HG02840 (cell line): ENCODE results near the gene TH.
"Not testable (repeated sequence)": the region's sequence is repeated elsewhere in the genome, so short reads cannot be mapped to it uniquely, and the experiment has no call there.

Experiments used
- ATAC-seq: cut with Tn5 transposase; IDR thresholded peaks from one replicate; pipeline ENCODE4 v1.9.1; 2021; ENCODE audit warnings: mild to moderate bottlenecking, moderate library complexity, moderate number of reproducible peaks; ENCODE audit not compliant: unreplicated experiment, low FRiP score

The TH gene

DNA sequence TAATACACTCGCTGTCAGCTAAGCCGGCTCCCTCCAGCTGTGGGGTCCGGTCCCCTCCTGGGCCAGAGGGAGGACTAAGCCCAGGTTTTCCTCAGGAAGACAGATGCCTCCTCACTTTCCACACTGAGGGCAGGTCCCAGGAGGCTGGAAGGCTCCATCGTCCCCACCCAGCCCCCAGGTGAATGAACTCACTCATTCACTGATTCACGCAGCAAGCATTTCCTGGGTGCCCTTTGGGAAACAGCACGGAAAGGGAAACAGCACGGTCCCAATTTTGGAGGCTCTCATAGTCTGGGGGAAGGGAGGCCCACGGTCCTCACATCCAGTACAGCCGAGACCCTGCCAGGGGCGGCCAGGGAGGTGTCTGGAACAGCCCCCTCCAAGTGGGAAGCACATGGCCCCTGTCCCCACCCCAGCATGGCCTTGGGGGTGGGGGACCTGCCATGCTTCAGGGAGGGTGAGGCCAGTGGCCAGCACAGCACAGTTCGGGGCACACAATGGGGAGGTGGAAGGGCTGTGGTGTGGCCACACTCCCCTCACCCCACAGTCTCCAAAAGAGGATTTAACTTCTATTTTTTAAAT lies 9.3 kb upstream of the TH start:
- no peak for ATAC-seq

GRCh38 chr11:2180347-2180746 lies 8.7 kb upstream of the TH start:
- no peak for ATAC-seq

GRCh38 chr11:2179516-2179915 lies 7.9 kb upstream of the TH start:
- no peak for ATAC-seq

DNA sequence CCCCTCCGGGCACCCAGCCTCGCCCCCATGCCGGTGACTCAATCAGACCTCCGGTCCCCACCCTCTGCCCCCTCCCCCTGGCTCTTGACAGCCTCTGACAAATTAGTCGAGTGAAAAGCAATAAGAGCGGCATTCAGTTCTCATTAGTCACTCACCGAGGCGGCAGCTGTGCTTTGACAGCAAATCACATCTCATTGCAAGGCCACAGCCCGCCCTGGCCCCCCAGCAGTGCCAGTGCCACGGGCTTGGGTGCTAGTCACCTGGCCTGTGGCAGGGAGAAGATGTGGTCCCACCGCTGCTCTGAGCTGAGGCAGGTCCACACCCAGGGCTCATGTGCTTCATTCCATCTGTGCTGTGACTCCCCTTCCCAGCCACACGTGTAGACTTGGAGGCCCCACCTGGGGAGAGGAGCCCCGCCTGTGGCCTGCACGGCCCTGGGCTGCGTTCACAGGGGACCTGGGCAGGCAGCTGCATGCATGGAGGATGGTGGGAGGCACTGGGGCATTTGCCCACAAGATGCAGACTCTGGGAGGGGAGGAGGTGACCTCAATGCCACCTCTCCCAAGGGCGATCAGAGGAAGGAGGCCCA lies 7.4 kb upstream of the TH start:
- no peak for ATAC-seq

- not testable (repeated sequence) for ATAC-seq
These were observed 6.6 kb upstream of the TH start for GRCh38 chr11:2178055-2178773.

DNA sequence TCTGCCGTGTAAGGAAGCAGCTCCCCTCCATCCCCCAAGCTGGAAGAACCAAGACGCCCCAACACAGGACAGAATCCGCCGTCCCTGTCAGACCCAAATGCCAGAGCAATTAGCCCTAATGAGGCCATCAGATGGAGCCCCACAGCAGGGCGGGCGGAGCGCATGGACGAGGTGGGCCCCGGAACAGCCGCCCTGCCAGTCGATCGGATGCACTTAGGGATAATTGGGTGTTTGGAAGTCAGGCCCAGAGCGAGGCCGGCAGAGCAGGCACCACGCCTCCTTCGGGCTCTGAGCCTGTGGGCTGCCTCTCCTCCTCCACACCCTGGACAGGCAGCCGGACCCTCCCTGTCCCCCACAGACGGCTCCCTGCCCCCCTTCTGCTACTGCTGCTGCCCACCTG lies 5.5 kb upstream of the TH start:
- ATAC-seq, result no peak

DNA sequence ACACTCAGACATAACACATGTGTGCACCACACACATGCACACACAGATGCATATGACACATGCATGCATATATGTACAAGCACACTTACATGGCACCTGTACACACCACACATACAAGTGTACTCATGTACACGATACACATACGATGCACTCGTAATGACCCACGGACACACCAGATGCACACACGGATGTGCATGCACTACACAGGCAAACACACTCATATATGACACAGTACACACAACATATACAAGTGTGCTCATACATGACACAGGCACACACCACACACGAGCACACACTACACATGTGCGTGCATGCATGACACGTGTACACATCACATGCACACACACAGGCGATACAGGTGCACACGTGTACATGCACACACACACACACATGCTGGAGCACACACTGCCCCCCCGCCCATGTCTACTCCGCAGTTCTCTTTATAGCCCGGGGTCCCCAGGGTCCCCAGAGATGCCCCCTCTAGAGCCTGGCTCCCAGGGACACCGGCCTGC lies 4.8 kb upstream of the TH start:
- no peak for ATAC-seq

DNA sequence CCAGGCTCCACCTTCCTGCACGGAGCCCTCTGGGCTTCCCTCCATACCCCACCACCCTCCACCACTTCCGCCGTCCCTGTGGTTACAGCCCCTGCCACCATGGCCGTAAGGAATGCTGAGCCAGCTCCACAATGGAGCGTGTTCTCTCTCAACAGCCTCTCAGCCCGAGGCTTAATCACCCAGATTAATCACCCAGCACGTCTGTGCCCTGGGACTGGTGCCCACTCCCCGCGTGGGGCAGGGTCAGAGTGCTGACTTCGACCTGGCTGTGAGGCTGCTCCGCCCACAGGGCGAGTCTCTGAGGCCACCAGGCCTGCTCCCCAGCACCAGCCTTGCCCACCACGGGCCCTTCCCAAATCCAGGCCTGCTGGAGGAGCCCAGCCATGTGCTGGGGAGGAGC lies 4.0 kb upstream of the TH start:
- no peak for ATAC-seq

GRCh38 chr11:2174361-2174760 lies 2.7 kb upstream of the TH start:
- ATAC-seq, result no peak

DNA sequence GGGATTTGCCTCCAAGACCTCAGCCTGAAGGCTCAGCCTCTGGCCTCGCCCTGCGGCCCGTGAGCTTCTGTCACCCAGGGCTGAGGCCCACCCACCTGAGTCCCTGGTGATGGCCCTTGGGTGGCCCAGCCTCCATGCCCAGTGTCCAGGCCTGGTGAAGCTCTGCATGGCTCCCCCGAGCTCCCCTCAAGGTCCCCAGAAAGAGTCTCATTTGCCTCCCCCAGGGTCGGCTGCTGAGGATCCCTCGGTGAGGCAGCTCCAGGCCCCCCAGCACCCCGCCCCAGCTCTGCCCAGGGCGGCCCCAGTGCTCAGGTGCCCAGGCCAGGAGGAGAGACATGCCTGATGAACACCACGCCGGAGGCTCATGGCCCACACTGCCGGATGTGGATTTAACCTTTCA lies 2.1 kb upstream of the TH start:
- ATAC-seq, result no peak

DNA sequence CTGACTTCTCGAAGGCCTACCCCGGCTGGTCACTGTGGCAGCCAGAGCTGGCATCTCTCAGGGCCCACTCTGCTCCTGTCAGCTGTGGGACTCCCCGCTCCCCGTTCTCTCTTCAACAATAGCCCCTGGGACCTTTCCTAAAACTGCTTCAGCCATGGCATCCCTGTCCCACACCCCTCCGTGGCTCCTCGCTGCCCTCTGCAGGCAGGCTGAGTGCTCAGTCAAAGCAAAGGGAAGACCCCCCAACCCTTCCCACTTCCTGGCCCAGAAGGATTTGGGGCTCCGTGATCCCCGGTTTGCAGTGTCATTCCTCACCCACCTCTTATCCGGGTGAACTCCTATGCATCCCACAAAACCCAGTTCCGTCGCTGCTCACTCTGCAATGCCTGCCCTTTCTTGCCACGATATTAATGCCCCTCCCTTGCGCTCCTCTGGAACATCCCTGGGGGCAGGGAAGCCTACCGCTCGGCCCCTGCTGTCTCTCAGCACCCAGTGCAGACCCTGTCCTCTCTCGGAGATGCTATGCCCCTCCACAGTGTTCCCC lies 1.6 kb upstream of the TH start:
- no peak for ATAC-seq

DNA sequence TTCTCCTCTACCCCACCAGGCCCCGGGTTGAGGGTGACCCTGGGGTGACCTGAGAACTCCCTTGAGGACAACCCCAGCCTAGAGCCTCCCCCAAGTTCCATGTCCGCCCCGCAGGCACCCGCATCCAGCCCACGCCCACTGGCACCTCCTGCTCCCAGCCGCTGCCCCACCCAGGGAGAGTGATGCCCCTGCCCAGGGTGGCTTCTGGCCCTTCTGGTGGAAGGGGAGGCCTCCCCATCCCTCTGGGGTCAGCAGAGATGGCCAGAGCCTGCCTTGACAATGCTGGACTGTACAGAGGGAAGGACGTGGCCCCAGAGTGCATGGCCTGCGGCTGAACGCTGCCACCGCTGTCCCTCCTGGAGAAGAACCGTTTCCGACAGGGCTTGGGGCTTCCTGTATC lies 1.1 kb upstream of the TH start:
- no peak for ATAC-seq

DNA sequence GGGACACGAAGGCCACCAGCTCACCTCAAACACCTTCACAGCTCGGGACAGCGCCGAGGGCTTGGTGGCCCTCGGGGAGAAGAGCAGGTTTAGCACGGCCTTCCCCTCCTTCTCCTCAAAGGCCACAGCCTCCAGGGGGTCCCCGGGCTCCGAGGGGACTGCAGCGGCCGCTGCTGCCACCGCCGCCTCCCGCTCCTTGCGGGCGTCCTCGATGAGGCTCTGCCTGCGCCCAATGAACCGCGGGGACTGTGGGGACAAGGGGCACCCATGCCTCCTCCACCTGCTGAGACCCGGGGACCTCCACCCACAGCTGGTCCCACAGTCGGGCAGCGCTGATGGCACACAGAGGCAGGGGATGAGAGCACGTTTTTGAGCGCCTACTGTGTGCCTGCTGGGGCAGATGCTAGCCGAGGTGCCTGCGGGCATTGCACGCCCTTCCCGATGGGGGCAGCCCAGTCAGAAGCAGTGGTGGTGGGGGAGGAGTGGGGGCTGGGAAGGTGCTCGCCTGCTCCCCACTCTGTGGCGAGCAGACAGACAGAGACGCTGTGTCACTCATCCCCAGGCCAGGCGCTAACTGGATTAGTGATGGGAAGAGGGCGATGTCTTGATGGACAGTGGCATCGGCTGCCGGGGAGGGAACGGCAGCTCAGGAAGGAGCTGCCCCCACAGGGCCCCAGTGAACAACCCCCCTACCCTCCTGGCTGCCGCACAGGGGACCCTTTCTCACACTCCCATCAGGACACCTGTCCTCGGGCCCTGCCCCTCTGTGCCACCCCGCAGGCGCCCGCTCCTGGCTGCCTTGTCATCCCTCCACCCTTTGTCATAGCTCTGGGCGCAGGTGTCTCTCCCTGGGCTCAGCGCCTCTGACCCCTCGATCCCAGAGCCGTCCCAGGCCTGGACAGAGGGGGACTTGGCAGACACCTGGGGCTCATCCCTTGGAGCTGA lies 1.7 kb downstream of the TH start:
- ATAC-seq, result no peak

- no peak for ATAC-seq
These were observed 2.6 kb downstream of the TH start for GRCh38 chr11:2169005-2169378.

DNA sequence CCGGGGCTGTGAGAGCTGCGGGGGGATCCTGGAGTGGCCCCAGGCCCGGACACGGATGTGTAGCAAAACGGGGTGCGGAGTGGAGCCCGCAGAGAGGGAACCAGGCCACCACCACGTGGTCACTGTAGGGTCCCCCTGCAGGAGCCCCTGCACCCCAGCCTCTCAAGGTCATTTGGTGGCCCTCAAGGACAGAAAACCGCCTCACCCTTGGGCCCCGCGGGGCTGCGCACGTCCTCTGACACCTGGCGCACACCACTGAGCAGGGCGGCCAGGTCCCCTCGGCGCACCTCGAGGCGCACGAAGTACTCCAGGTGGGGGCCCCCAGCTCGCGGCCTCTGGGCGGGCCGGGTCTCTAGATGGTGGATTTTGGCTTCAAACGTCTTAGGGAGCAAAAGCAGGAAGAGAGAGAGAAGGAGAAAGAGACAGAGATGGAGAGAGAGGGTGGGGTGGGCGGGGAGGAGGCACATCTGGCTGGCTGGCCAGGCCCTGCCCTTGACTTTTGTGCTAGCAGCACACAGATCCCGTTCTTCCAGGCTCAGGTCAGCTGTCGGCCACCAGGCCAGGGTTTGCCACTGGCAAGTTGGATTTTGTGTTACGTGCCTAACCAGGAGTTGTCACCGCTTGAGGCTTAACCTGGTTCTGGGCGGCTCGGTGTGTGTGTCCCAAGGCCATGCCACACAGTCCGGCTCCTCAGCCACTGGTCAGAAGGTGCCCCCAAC lies 3.2 kb downstream of the TH start:
- no peak for ATAC-seq

DNA sequence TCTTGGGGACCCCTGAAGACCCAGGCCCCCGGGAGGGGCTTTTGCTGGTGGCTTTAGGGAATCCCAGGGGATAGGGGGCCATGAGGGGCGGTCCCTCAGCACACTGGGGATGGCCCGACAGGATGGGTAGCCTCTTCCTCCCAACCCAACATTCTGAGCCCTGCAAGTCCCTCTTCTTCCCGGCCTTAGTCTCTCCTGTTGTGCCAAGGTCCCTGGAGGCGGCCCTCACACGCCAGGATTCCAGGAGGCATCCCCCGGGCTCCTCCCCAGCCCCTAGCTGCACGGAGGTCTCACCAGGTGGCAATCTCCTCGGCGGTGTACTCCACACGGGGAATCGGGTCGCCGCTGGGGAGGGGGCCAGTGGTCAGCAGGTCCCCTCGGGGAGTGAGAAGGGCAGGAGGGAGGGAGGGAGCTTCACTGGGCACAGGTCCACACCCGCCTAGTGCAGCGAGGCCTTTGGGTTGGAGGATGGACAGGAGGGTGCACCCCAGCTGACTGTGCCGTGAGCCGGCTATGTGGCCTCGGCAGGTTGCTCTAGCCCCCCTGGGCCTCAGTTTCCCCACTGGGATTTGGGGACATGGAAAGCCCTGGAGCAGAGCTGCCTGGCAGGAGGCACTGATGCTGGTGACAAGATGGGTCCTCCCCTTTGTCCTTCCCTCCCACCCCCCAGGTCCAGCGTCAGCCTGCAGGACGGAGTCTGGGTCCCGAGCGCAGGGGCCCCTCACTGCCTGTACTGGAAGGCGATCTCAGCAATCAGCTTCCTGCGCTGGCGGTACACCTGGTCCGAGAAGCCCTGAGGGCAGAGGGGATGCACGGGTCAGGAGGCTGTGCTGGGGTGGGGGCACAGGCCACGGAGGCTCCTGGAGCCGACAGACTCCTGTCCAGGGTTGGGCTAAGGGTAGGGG lies 4.2 kb downstream of the TH start:
- no peak for ATAC-seq

DNA sequence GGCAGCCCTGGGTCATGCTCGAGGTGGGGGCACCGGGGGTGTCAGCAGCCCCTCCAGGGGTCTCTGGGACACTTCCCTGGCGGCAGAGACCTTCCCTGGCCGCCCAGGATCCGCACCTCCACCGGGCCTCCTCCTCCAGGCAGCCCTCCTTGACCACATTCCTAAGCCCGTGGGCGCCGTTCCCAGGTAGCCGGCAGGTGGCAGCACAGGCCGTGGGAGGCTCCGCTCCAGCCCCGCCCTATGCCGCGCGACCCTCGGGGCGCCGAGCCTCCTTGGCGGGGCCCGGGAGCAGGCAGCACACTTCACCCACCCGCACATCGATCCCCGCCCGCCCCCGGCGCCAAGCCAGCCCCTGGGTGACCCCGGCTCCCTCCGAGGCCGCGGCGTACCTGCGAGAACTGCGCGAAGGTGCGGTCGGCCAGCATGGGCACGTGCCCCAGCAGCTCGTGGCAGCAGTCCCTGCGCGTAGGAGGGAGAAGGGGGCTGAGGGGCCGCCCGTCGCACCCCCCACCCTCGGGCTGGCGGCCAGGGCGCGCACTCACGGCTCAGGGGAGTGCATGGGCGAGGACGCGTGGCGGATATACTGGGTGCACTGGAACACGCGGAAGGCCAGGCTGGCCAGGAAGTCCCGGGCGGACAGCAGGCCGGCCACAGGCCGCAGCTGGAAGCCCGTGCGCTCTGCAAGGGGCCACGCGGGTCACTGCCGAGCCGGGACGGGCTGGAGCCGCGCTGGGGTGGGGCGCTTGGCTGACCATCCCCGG lies 5.3 kb downstream of the TH start:
- no peak for ATAC-seq

- ATAC-seq, result no peak
These were observed 6.0 kb downstream of the TH start for GRCh38 chr11:2165571-2165970.
